GM23338 (cell line): ENCODE data around the gene KNG1. TPM values are rescaled to one million over a fixed set of nuclear protein-coding genes. Genes with fewer than 3 reads are reported as not detected.

ENCODE experiments used
- ATAC-seq: fragments of 200-7000 bp; cut with Tn5 transposase; 3 replicates; pipeline ENCODE4 v1.9.1; 2020
- DNase-seq: peaks from one replicate; pipeline ENCODE4 v3.0.0-alpha.2; 2015; ENCODE audit warnings: low spot score
- H2AFZ ChIP-seq: fragments of 200-600 bp; sonication (generic); 2 replicates; pipeline ENCODE4 v1.8.0; 2016; ENCODE audit warnings: antibody characterized with exemption, mild to moderate bottlenecking, moderate library complexity
- H3F3A ChIP-seq: fragments of 200-600 bp; sonication (generic); replicated peaks from 2 replicates; pipeline ENCODE4 v1.8.0; 2017; ENCODE audit warnings: antibody characterized with exemption, mixed run types, low read depth
- H3K27ac ChIP-seq: fragments of 200-600 bp; sonication (generic); 2 replicates; pipeline ENCODE4 v1.6.1; 2016; ENCODE audit warnings: low read depth
- H3K27me3 ChIP-seq: fragments of 200-600 bp; sonication (generic); 2 replicates; pipeline ENCODE4 v1.8.0; 2016; ENCODE audit warnings: mild to moderate bottlenecking, mixed run types, moderate library complexity; ENCODE audit not compliant: insufficient read depth
- H3K36me3 ChIP-seq: fragments of 200-600 bp; sonication (generic); 2 replicates; pipeline ENCODE4 v1.8.0; 2016; ENCODE audit warnings: mild to moderate bottlenecking; ENCODE audit not compliant: insufficient read depth
- H3K4me1 ChIP-seq: fragments of 200-600 bp; sonication (generic); 2 replicates; pipeline ENCODE4 v1.8.0; 2016; ENCODE audit warnings: mild to moderate bottlenecking, moderate library complexity; ENCODE audit not compliant: insufficient read depth
- H3K4me2 ChIP-seq: fragments of 200-600 bp; sonication (generic); 2 replicates; pipeline ENCODE4 v1.7.1; 2017; ENCODE audit warnings: mixed run types
- H3K4me3 ChIP-seq: fragments of 200-600 bp; sonication (generic); 2 replicates; pipeline ENCODE4 v1.6.1; 2016; ENCODE audit warnings: mixed run types
- H3K79me2 ChIP-seq: fragments of 200-600 bp; sonication (generic); replicated peaks from 2 replicates; pipeline ENCODE4 v1.8.0; 2017; ENCODE audit warnings: mild to moderate bottlenecking; ENCODE audit not compliant: insufficient read depth
- H3K9me2 ChIP-seq: fragments of 200-600 bp; sonication (generic); 2 replicates; pipeline ENCODE4 v1.8.0; 2017; ENCODE audit not compliant: insufficient read depth
- H4K20me1 ChIP-seq: fragments of 200-600 bp; sonication (generic); replicated peaks from 2 replicates; pipeline ENCODE4 v1.8.0; 2017; ENCODE audit warnings: mild to moderate bottlenecking; ENCODE audit not compliant: insufficient read depth
- H3K27ac Mint-ChIP-seq: 2 replicates; pipeline ENCODE4 v1.8.0; 2020; ENCODE audit warnings: inconsistent platforms, mild to moderate bottlenecking, moderate library complexity, mixed read lengths
- H3K27me3 Mint-ChIP-seq: 3 replicates; pipeline ENCODE4 v1.8.0; 2022; ENCODE audit warnings: low read depth, mild to moderate bottlenecking, moderate library complexity, mixed read lengths, inconsistent platforms; ENCODE audit not compliant: insufficient read depth, poor library complexity
- H3K36me3 Mint-ChIP-seq: 3 replicates; pipeline ENCODE4 v1.8.0; 2021; ENCODE audit warnings: low read depth, mild to moderate bottlenecking, inconsistent platforms, moderate library complexity, mixed read lengths
- H3K4me1 Mint-ChIP-seq: 3 replicates; pipeline ENCODE4 v1.8.0; 2020; ENCODE audit warnings: mild to moderate bottlenecking, inconsistent platforms, mixed read lengths
- H3K4me3 Mint-ChIP-seq: 3 replicates; pipeline ENCODE4 v1.8.0; 2021; ENCODE audit warnings: moderate library complexity, mild to moderate bottlenecking, inconsistent platforms, mixed read lengths
- H3K9me3 Mint-ChIP-seq: 3 replicates; pipeline ENCODE4 v1.8.0; 2020; ENCODE audit warnings: moderate library complexity, mild to moderate bottlenecking, inconsistent platforms, mixed read lengths
- CREB1 ChIP-seq: fragments of 250-450 bp; sonication (Bioruptor Pico); IDR thresholded peaks from 2 replicates; pipeline ENCODE4 v1.5.0; 2020; ENCODE audit warnings: low read depth, mild to moderate bottlenecking, moderate library complexity
- EZH2 ChIP-seq: fragments of 200-600 bp; sonication (generic); IDR thresholded peaks from one replicate; pipeline ENCODE4 v1.8.0; 2017; ENCODE audit warnings: antibody characterized with exemption, mild to moderate bottlenecking, low read depth; ENCODE audit not compliant: unreplicated experiment
- JUNB ChIP-seq: IDR thresholded peaks from one replicate; pipeline ENCODE4 v1.6.1; 2016; ENCODE audit warnings: antibody characterized with exemption; ENCODE audit not compliant: unreplicated experiment
- NANOG ChIP-seq: IDR thresholded peaks from 2 replicates; pipeline ENCODE4 v1.6.1; 2016; ENCODE audit warnings: antibody characterized with exemption, borderline replicate concordance
- POLR2AphosphoS5 ChIP-seq: IDR thresholded peaks from 2 replicates; pipeline ENCODE4 v1.6.1; 2016; ENCODE audit warnings: antibody characterized with exemption, low read depth
- REST ChIP-seq: IDR thresholded peaks from one replicate; pipeline ENCODE4 v1.6.1; 2018; ENCODE audit warnings: antibody characterized with exemption; ENCODE audit not compliant: unreplicated experiment
- STAT1 ChIP-seq: IDR thresholded peaks from one replicate; pipeline ENCODE4 v1.6.1; 2016; ENCODE audit warnings: antibody characterized with exemption; ENCODE audit not compliant: unreplicated experiment
- polyA plus RNA-seq: library from polyadenylated mRNA; unstranded; fragments of >200 nt; fragmentation: Nextera tagmentation; extraction: Ambion mirVana; gene quantifications from 2 replicates; pipeline ENCODE4 v1.2.1, GENCODE V29; 2016
- total RNA-seq: library from RNA; depleted of rRNA; stranded (reverse); fragments of >200 nt; shearing (Covaris generic); gene quantifications from 2 replicates; pipeline ENCODE4 v1.2.3, GENCODE V29; 2014
- TF ChIP-seq, protein P1 (sequence below), 2 experiments: fragments of 200-600 bp in 1 of 2; sonication (generic) in 1 of 2; conservative IDR thresholded peaks; 2 replicates each; pipeline versions ENCODE4 v1.5.1 to v1.6.1; 2016 to 2017; ENCODE audit warnings: antibody characterized with exemption in 2 of 2, low read depth in 2 of 2, mild to moderate bottlenecking in 2 of 2, moderate library complexity in 1 of 2

KNG1 gene
- total and polyA plus RNA-seq, 2 experiments from 2014 or later: 0.49 TPM; not detected in 1

DNA sequence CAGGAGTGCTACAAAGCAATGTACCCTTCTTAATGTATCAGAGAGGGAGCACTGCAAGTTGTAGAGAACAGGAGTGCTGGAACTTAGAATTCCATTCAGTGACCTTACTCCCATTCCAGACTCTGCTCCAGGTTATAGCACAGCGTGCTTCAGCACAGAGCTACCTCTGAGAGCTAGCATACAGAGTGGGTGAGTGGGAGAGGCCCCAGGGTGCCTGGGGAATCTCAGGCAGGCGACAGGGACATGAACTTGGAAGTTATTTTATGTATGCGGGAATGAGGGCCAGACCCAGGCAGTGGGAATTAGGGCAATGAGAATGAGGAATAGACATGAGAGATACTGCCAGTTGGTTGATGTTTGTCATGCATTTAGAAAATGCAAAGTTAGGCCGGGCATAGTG lies 3.7 kb upstream of the KNG1 start:
- H3K27me3 Mint-ChIP-seq: peaks cover 7% of the 10 kb centered on the region
- Histone ChIP-seq H3K4me3 (no peak overlapping the region), H3K27ac (no peak overlapping the region), H2AFZ (no peak overlapping the region), H3K4me2 (no peak overlapping the region), H3K27me3 (no peaks in the 10 kb centered on the region), H3K4me1 (no peaks in the 10 kb centered on the region; the same call in 1 of the 2 replicates), H3K9me2 (peaks cover 9% of the 10 kb centered on the region; the same call in 1 of the 2 replicates), H3F3A (no peaks in the 10 kb centered on the region), H3K79me2 (no peaks in the 10 kb centered on the region), H4K20me1 (no peaks in the 10 kb centered on the region), H3K36me3 (no peaks in the 10 kb centered on the region)
- no peaks in the 10 kb centered on the region for H3K36me3 Mint-ChIP-seq
- H3K4me1 Mint-ChIP-seq: peaks cover 20% of the 10 kb centered on the region
- no peak for ATAC-seq
- H3K27ac Mint-ChIP-seq: no peak overlapping the region
- TF ChIP-seq CREB1: no peak
- no peak for TF ChIP-seq REST
- no peak for TF ChIP-seq NANOG
- no peak for TF ChIP-seq JUNB
- TF ChIP-seq EZH2: no peak
- TF ChIP-seq, protein P1, sequence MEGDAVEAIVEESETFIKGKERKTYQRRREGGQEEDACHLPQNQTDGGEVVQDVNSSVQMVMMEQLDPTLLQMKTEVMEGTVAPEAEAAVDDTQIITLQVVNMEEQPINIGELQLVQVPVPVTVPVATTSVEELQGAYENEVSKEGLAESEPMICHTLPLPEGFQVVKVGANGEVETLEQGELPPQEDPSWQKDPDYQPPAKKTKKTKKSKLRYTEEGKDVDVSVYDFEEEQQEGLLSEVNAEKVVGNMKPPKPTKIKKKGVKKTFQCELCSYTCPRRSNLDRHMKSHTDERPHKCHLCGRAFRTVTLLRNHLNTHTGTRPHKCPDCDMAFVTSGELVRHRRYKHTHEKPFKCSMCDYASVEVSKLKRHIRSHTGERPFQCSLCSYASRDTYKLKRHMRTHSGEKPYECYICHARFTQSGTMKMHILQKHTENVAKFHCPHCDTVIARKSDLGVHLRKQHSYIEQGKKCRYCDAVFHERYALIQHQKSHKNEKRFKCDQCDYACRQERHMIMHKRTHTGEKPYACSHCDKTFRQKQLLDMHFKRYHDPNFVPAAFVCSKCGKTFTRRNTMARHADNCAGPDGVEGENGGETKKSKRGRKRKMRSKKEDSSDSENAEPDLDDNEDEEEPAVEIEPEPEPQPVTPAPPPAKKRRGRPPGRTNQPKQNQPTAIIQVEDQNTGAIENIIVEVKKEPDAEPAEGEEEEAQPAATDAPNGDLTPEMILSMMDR (conservative IDR thresholded peaks at IDR 0.05; ENCODE audit: low read depth in 2 of 2): no peak
- TF ChIP-seq POLR2AphosphoS5: no peak
- no peak for DNase-seq
- no peak overlapping the region for H3K4me3 Mint-ChIP-seq
- no peaks in the 10 kb centered on the region for H3K9me3 Mint-ChIP-seq

- no peaks in the 10 kb centered on the region for H3K36me3 ChIP-seq
- ATAC-seq: no peak
- H3K27ac ChIP-seq: no peak overlapping the region
- Mint-ChIP-seq H3K4me1 (peaks cover 9% of the 10 kb centered on the region; the same call in 1 of the 3 replicates), H3K4me3 (no peak overlapping the region), H3K27me3 (peaks cover 3% of the 10 kb centered on the region), H3K27ac (no peak overlapping the region), H3K9me3 (no peaks in the 10 kb centered on the region; the same call in 2 of the 3 replicates), H3K36me3 (no peaks in the 10 kb centered on the region)
- no peaks in the 10 kb centered on the region for H3K27me3 ChIP-seq
- DNase-seq: no peak
- no peak overlapping the region for H3K4me2 ChIP-seq
- H3K79me2 ChIP-seq: no peaks in the 10 kb centered on the region
- no peaks in the 10 kb centered on the region for H3F3A ChIP-seq
- peaks cover 3% of the 10 kb centered on the region for H3K4me1 ChIP-seq
- H3K9me2 ChIP-seq: no peaks in the 10 kb centered on the region
- H3K4me3 ChIP-seq: no peak overlapping the region
- H4K20me1 ChIP-seq: no peaks in the 10 kb centered on the region
- no peak overlapping the region for H2AFZ ChIP-seq
- TF ChIP-seq POLR2AphosphoS5 (no peak), STAT1 (no peak), EZH2 (no peak)
- TF ChIP-seq, protein P1 (conservative IDR thresholded peaks at IDR 0.05; ENCODE audit: low read depth in 2 of 2): no peak
Observed at GRCh38 chr3:186719945-186720739, 3.0 kb downstream of the KNG1 start.
